Heart right ventricle (tissue), 16 donors: ENCODE results near the gene RHCG. TPM values are rescaled to one million over a fixed set of nuclear protein-coding genes. Genes with fewer than 3 reads are reported as not detected.

Experiments used
- ATAC-seq, 8 donors: fragments of 200-7000 bp; cut with Tn5 transposase; one replicate each; pipeline ENCODE4 v1.9.1; 2020; ENCODE audit warnings: mild to moderate bottlenecking in 8 of 8, moderate library complexity in 8 of 8, moderate number of reproducible peaks in 1 of 8
- DNase-seq, 2 donors: peaks; one replicate each; pipeline ENCODE4 v3.0.0-alpha.2; 2020
- H3K27ac ChIP-seq, 10 donors: fragments of 200-600 bp; sonication (generic) in 2 of 10; one replicate each; pipeline versions ENCODE4 v1.5.0 to v1.8.0; 2020 to 2022; ENCODE audit warnings: mild to moderate bottlenecking in 3 of 10
- H3K27me3 ChIP-seq, 7 donors: fragments of 200-600 bp; one replicate each; pipeline ENCODE4 v1.8.0; 2021 to 2022; ENCODE audit warnings: mild to moderate bottlenecking in 2 of 7
- H3K36me3 ChIP-seq, 9 donors: fragments of 200-600 bp; sonication (generic) in 1 of 9; one replicate each; pipeline versions ENCODE4 v1.5.0 to v1.8.0; 2020 to 2022; ENCODE audit warnings: mild to moderate bottlenecking in 2 of 9
- H3K4me1 ChIP-seq, 9 donors: fragments of 200-600 bp; sonication (generic) in 1 of 9; one replicate each; pipeline versions ENCODE4 v1.5.0 to v1.8.0; 2020 to 2022; ENCODE audit warnings: mild to moderate bottlenecking in 4 of 9
- H3K4me3 ChIP-seq, 10 donors: fragments of 200-600 bp; sonication (generic) in 2 of 10; one replicate each; pipeline versions ENCODE4 v1.5.0 to v1.8.0; 2020 to 2022; ENCODE audit warnings: mild to moderate bottlenecking in 7 of 10, moderate library complexity in 2 of 10
- H3K9me3 ChIP-seq, 11 donors: fragments of 200-600 bp in 10 of 11; sonication (generic) in 2 of 11; one replicate each; pipeline versions ENCODE4 v1.5.0 to v1.8.0; 2013 to 2022; ENCODE audit warnings: mild to moderate bottlenecking in 2 of 11, control low read depth in 1 of 11, moderate library complexity in 1 of 11
- CTCF ChIP-seq, 9 donors: fragments of 200-600 bp; sonication (generic) in 2 of 9; IDR thresholded peaks; one replicate each; pipeline versions ENCODE4 v1.5.0 to v1.8.0; 2021 to 2022; ENCODE audit warnings: antibody characterized with exemption in 9 of 9, mild to moderate bottlenecking in 5 of 9, moderate library complexity in 1 of 9
- WGBS, 2 donors: extraction: QIAGEN DNeasy Blood & Tissue Kit; methylation state at CpG; one replicate each; pipeline ENCODE4 v1.1.7; 2013; ENCODE audit warnings: inconsistent platforms in 1 of 2; 5-methylcytosine and 5-hydroxymethylcytosine counted together
- intact Hi-C, 10 donors: fragments of 100-400 bp; cut with DNase I; formaldehyde crosslinking; loops; one replicate each; pipeline versions ENCODE4 v1.11.1 to v1.14.2; 2022
- polyA plus RNA-seq, 2 donors: library from polyadenylated mRNA; stranded (reverse); fragments of 200-250 nt; gene quantifications; one replicate each; pipeline ENCODE4 v1.2.3, GENCODE V29; 2013
- total RNA-seq, 10 donors: library from RNA; stranded (reverse); fragmentation: NEBNext Ultra II Directional in 3 of 10; extraction: Animal tissue kit (Norgen Biotek cat#: 25700) in 3 of 10; gene quantifications; one replicate each; pipeline versions ENCODE4 v1.2.1 to v1.2.4, GENCODE V29; 2021 to 2023
- donor health status: Arrhythmogenic right ventricular cardiomyopathy.
- donor health status: ischemic (EF 13 %, LVEDD 7.1; RV severe dilation, severe dysfunction).
- donor health status: healthy with polysubstance abuse.
- donor health status: DM: no; HTN: yes; CAD: no.
- donor health status: DM: no; HTN: no; CAD: no.
- donor health status: ischemic (EF 25% LVEDD 6.9; RV normal size, moderate dysfunction).
- donor health status: ischemic (EF 25% LVEDD 5.7; RV mildly dilated, moderate dysfunction).
- donor health status: healthy.
- donor health status: DM: yes; HTN: yes; CAD: no.
- donor health status: Ischemic cardiomyopathy.
- donor health status: ischemic (EF 35%, LVEDD 5.7; RV mildly dilated, moderate dysfunction).
- donor health status: nonischemic (EF 11% LVEDD 7.7; RV severe dilation, severe dysfunction).
- donor health status: DM: yes; HTN: yes; CAD: no.
- donor health status: PGD.
- donor health status: ischemic (EF 29% LVEDD 5.4; RV normal size, mild dysfunction).
- donor health status: nonischemic (EF 23%, LVEDD 6.1; RV moderate dilation, normal function).

Gene RHCG
- total and polyA plus RNA-seq, 12 donors, result 0.32 to 1.9 (median 0.83) TPM; not detected in 6

- ATAC-seq, result no peak
- 62 to 64% methylated on average over 3 of the region's 3 CpGs for WGBS, 2 donors
These were observed 52.8 kb downstream of the RHCG start for GRCh38 chr15:89443581-89443980.

GRCh38 chr15:89442671-89443307, 53.6 kb downstream of the RHCG start:
- no peaks in the 10 kb centered on the region for H3K36me3 ChIP-seq
- H3K4me1 ChIP-seq, result no peaks in the 10 kb centered on the region
- TF ChIP-seq CTCF (IDR thresholded peaks at IDR 0.05), result peak in 7 of 9 donors; percentile 38 to 59 (median 49)
- H3K27ac ChIP-seq, result no peak overlapping the region
- intact Hi-C loops, result no loop called here
- ATAC-seq, result peak in 2 of 8 donors; percentile 34 to 37
- H3K4me3 ChIP-seq, result no peak overlapping the region
- H3K27me3 ChIP-seq, result peaks cover 5 to 75% (median 64%) of the 10 kb centered on the region in 7 donors
- WGBS, 2 donors, result 53 to 59% methylated on average over 19 of the region's 19 CpGs
- no peak for DNase-seq
- no peaks in the 10 kb centered on the region for H3K9me3 ChIP-seq

More at GRCh38 chr15:89443581-89443980, 52.8 kb downstream of the RHCG start:
- DNase-seq, result no peak
- Histone ChIP-seq H3K27me3 (peaks cover under 1 to 76% (median 62%) of the 10 kb centered on the region in 7 donors), H3K36me3 (no peaks in the 10 kb centered on the region), H3K4me3 (no peak overlapping the region), H3K4me1 (no peaks in the 10 kb centered on the region), H3K27ac (no peak overlapping the region), H3K9me3 (no peaks in the 10 kb centered on the region)
- intact Hi-C loops, result no loop called here
- no peak for TF ChIP-seq CTCF (IDR thresholded peaks at IDR 0.05)

- Histone ChIP-seq H3K27me3 (peaks cover 5 to 75% (median 64%) of the 10 kb centered on the region in 7 donors), H3K36me3 (no peaks in the 10 kb centered on the region), H3K27ac (no peak overlapping the region), H3K9me3 (no peaks in the 10 kb centered on the region), H3K4me1 (no peaks in the 10 kb centered on the region), H3K4me3 (no peak overlapping the region)
- WGBS, 2 donors, result 88 to 90% methylated on average over 10 of the region's 10 CpGs
- DNase-seq, result no peak
- intact Hi-C loops, result no loop called here
- ATAC-seq, result no peak
- no peak for TF ChIP-seq CTCF (IDR thresholded peaks at IDR 0.05)
These were observed 54.2 kb downstream of the RHCG start for GRCh38 chr15:89442155-89442554.

- 48 to 51% methylated on average over 3 of the region's 3 CpGs for WGBS, 2 donors
- no peak overlapping the region for H3K4me3 ChIP-seq
- no peak overlapping the region for H3K27ac ChIP-seq
- ATAC-seq, result no peak
- no peaks in the 10 kb centered on the region for H3K36me3 ChIP-seq
- TF ChIP-seq CTCF (IDR thresholded peaks at IDR 0.05), result no peak
- no peaks in the 10 kb centered on the region for H3K9me3 ChIP-seq
- intact Hi-C loops, result no loop called here
- no peaks in the 10 kb centered on the region for H3K4me1 ChIP-seq
- H3K27me3 ChIP-seq, result peaks cover 5 to 78% (median 68%) of the 10 kb centered on the region in 7 donors
- DNase-seq, result no peak
These were observed 55.0 kb downstream of the RHCG start for GRCh38 chr15:89441295-89441812.
